Left lobe of liver (tissue), 2 donors: Measurements from ENCODE around the gene CASK. TPM values are rescaled to one million over a fixed set of nuclear protein-coding genes. Genes with fewer than 3 reads are reported as not detected.
"Not testable (repeated sequence)": the region's sequence is repeated elsewhere in the genome, so short reads cannot be mapped to it uniquely, and the experiment has no call there.

Experiments used
- ATAC-seq: fragments of 200-7000 bp; cut with Tn5 transposase; one replicate; pipeline ENCODE4 v1.9.1; 2020; ENCODE audit warnings: mild to moderate bottlenecking, moderate library complexity
- DNase-seq: peaks from one replicate; pipeline ENCODE4 v3.0.0-alpha.2; 2020; ENCODE audit warnings: low spot score
- total RNA-seq: library from RNA; stranded (reverse); gene quantifications from one replicate; pipeline ENCODE4 v1.2.1, GENCODE V29; 2021
- donor health status: DM: no; HTN: no; CAD: no; lungs with moderate emphysema.
- donor health status: DM: no; HTN: yes; CAD: no.

CASK gene
- total RNA-seq, 1 donor from 2014 or later = 13.8 TPM

DNA sequence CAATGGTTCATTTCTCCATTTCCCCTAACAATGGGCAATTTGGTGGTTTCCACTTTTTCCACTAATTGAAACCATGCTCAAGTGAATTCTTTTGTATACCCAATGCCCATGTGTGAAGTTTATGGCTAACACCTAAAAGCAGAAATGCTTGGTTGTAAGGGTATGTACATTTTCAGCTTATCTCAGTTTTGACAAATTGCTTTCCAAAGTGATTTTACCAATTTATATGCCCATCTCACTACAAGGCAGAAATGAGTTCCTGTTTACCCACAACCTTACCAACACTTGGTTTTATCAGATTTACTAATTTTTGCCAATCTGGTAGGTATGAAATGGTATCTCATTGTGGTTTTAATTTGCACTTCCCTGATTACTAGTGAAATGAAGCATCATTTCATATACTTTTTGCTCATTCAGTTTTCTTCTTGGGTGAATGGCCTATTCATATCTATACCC is 219.8 kb downstream of the CASK start:
- DNase-seq (no peak), ATAC-seq (no peak)

DNA sequence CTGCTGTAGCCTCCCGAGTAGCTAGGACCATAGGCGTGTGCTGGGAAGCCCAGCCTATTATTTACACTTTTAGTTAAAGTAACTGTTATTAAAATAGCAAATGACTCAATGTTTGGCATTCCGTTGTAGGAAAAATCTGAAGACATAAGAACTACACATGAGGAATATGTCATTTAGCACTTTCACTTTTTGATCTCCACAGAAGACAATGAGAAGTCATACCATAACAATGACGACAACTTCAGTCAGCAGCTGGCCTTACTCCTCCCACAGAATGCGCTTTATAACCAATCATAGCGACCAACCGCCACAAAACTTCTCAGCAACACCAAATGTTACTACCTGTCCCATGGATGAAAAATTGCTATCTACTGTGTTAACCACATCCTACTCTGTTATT is 227.9 kb downstream of the CASK start:
- ATAC-seq (no peak), DNase-seq (no peak)

DNA sequence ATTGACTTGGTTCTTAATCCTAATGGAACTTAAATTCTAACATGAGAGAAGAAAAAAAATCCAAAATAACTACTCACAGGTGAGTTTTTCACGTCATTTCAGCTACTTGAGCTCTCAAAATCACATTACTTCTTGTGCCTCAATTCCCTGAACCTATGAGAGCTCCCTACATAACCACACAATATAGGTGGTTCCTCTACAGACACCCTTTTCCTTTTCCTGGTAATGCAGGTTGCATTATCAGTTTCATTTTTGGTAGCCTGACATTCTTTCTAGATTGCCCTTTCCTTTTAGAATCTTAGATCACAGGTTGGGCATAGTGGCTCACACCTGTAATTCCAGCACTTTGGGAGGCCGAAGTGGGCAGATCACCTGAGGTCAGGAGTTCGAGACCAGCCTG is 230.3 kb downstream of the CASK start:
- no peak for ATAC-seq
- DNase-seq = no peak

DNA sequence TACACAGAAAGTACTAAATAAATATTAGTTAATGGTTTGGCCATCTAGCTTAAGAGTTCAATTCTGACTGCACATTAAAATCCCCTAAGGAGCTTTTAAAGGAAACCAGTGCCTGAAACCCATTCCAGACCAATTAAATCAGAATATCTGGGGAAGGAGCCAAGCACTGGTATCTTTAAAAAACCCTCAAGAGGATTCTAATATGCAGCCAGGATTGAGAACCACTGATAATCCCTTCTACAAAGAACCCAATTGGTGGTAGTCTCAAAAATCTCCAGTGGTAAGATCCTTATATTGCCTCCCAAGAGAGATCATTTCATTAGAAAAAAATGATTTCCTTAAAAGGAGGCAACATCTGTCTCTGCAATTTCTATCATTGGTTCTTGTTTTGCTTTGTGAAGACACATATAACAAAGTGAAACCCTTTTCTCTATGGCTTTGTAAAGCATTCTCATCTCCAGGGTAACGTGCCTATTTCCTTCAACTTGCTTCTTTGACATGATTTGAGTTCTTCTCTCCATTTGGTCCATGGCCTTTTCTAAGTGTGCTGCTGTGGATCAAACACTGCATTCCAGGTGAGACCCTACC is 231.1 kb downstream of the CASK start:
- no peak for ATAC-seq
- no peak for DNase-seq

DNA sequence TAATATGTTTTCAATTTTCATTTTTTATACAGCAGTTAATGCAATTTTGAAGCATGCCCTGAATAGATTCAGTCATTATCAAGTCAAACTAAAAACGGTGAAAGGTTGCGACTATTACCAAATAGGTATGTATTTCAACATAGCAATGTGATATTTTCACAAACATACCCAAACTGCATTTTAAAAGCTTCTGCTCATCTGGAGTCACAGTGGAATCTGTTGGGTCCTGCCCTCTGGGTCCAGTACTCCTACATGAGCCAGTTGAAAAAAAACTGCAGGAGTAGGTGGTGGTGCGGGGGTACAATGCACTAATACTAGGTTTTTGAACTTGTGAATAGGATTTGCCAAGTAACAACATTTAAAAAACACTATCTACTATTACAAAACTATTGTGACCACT is 233.6 kb downstream of the CASK start:
- ATAC-seq = peak; percentile 95
- peak; percentile 48 for DNase-seq

DNA sequence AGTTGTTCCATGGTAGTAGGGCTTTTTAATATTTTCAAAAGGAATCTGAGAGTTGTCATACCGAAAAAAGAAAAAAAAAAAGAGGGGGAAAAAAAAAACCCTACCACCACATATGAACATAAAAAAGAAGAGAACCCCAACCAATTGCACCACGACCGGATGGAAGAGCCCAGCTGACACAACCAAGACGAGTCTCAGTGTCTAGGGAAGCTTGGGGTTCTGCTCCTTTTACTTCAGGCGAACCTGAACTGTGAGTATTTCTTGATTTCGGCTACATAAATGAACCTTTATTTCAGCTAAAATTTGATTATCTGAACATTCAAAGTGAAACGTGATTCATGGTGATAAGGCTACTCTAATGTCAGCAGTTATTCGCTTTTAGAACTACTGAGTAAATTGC is 234.5 kb downstream of the CASK start, which contains the start of gene GPR34:
Gene GPR34 (plus strand): TSS at position 139 of the 400 bp plus-strand sequence. CDS start 6,661 bp downstream, outside the sequence.
- DNase-seq (no peak), ATAC-seq (no peak)

DNA sequence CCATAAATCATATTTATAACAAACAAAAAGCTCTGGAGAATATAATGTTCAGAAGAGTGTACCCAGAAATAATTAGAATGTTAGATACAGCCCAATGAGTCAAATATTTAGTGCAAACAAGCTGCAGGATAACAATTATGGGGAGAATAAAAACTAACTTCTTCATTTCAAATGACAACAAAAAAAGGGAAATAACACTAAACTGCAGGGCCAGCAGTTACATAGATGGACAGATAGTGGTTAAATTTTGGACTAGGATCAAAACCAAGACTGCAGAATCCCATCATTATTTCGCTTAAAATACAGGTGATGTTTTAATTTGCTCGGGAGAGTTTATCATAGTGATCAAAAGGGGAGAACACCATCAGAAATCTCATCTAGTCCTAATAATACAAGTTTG is 235.2 kb downstream of the CASK start:
- no peak for DNase-seq
- no peak for ATAC-seq

DNA sequence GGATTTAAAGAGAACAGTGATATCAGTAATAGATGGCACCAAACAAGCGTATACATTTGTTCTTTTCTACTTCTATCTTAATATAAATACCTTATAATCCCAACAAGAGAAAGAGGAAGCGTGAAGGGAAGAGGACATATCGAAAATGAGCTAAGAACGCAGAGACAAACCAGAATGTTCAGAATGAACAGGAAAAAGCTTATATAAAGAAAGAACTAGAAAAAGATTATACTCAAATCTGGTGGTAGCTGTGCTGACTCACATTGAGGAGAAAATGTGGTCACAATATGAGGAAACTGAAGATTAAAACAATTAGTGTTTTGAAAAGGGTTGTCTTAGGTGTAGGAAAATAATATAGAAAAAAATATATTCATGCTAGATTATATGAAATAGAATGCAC is 236.6 kb downstream of the CASK start:
- no peak for DNase-seq
- no peak for ATAC-seq

DNA sequence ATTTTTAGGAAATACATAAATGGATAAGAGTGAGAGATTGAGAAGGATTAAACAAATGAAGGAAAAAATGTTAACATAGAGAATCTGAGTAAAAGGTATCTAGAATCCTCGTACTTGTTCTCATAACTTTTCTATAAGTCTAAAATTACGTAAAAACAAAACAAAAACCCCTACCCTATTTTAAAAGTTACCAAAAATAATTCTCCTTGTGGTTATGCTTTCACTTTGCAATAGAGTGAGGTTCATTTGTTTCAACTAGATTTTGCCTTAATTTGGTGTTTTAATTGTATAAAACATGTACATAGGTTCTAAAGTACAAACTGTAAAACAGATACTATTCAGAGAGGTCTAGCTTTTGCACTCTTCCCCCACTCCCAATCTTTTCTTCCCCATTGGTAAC is 238.4 kb downstream of the CASK start:
- ATAC-seq = no peak
- no peak for DNase-seq

DNA sequence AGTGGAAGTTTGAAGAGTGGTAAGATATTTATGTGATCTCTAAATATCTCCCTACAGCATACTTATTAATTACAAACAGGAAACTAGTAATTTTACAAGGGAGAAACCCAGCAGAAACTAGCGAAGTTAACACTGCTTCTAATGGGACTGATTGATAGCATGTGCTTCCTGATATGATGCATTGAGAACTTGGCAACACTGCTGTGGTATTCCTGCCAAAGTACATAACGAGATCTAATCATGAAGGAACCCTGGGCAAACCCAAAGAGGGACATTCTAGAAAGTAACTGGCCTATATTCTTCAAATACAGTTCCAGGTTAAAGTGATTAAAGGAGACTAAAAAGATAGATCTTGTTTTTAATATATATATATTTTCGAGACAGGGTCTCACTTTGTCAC is 239.2 kb downstream of the CASK start:
- ATAC-seq (peak; percentile 92), DNase-seq (peak; percentile 51)

DNA sequence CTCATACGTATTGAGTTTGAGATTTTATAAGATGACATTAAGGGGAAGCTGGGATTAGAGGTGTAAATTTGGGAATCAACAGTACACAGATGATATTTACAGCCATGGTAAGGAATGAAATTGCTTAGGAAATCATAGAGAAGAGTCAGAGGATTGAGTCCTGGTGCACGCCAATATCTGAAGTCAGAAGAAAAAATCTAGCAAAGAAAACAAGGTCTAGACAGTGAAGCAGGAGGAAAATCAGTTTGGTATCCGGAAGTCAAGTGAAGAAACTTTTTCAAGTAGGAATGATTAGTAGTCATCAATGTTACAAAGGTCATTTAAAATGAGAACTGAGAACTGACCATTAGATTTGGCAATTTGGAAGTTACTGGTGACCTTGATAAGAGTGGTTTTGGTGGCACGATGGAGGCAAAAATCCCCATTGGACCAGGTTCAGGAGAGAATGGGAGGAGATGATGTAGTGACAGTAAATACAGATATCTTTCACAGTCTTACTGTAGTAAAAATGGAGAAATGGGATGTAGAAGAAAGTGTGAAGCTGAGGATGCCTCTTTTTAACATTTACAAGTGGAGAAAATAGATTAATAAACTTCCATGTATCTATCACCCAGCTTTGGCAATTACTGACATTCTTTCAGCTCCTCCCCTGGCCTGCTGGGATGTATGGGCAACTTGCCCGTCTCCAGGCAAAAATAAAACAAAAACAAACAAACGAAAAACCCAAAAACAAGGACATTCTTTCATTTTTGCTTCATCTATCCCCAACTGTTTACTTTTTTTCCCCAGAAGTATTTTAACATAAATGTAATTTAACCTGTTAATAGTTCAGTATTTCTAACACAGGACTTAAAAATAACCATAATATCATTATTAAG is 245.9 kb downstream of the CASK start:
- DNase-seq = no peak
- no peak for ATAC-seq

DNA sequence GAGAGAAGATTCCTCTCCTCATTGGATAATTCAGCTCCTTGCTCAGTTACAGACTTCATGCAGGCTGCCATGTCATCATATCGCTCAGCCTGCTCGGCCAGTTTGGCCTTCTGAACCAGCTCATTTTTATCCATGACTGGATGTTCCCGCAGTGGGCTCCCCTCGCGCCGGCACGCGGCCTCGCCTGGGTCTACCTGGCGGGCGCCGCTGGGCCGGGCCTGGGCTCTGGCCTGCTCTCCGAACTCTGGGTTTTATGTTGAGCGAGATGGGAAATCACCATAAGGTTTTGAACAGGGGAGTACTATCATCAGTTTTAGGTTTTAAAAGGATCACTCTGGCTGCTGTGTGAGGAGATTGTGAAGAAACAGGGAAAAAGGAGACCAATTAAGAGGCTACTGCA is 247.0 kb downstream of the CASK start:
- ATAC-seq, DNase-seq: not testable (repeated sequence)

DNA sequence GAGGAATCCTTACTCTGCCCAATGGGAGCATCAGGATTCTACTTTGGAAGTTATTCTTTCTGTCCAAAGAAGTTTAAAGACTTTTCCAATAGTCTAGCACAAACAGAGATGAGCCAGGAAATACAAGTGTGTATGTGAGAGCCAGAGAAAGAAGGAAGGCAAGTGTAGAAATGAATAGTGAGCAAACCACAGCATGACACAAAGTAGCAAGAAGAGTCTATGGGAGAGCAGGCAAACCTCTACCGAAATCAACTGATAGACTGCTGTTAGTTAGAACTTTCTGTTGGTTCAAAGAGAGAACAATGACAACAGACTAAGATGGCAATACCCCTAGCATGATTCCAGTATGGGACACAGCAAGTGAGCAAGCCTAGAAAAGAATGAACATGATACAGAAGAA is 250.7 kb downstream of the CASK start:
- no peak for DNase-seq
- ATAC-seq = no peak

DNA sequence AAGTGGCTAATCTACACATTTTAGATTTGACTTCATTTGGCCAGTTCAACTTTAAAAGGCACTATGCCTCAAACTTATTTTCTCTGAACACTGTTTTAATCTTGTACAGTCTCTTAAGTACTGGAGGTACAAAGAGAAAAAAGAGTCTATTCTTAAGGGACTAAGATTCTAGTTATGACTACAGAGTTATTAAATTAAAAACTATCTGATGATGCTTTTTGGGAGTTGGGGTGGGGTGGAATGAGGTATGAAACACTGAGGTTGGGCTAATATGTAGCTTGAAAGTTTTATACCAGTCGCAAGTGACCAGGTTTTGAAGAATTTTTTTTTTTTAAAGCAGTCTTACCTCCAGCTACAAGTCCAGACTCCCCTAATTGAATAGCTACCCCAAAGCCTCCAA is 252.3 kb downstream of the CASK start:
- ATAC-seq = no peak
- DNase-seq = no peak

DNA sequence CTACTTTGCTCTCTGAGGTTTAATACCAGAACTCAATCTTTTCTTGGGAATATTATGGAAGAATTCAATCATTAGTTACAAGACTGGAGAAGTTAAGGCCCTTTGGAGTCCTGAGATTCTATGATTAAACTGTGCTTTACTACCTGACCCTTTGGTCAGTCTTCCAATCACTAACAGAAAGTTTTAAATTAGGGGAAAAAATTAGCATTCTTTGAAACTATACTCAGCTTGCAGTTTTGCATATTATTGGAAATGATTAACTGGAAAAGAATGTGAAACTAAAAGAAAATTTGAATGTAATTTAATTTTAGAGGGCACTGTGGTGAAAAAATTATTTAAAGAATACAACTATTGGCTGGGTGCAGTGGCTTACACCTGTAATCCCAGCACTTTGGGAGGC is 253.2 kb downstream of the CASK start:
- no peak for ATAC-seq
- no peak for DNase-seq

DNA sequence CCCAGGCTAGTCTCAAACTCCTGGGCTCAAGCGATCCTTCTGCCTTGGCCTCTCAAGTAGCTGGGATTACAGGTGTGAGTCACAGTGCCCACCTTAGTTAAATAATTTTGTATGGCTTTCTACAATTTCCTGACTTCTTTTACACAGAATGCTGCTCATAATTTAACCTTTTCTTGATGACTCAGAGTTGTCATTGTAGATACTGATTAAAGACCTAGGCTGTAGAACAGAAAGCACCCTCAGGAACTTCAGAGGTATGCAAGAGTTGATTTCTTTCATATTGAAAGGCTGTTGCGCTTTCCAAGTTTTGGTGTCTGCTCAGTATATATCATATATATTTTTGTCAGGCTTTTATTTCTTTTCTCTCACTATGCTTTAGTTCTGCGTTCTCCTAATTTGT is 255.7 kb downstream of the CASK start:
- DNase-seq = no peak
- no peak for ATAC-seq

DNA sequence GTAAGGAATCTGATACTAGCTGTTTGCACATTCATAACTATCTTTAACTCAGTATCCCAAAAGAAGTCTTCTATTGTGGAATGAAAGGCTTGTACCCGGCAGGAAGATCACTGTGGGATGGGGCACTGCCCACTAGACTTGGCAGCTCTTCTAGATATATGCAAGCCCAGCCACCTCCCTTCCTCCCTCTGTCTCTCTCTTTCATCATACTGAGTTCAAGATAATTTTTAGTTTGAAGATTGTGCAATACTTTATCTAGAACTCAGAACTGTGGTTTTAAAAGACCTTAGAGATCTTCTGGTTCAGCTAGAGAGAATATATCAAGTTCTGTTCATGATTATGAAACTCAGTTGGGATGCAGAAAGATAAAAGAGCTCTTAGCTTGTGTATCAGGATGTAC is 257.1 kb downstream of the CASK start:
- DNase-seq (no peak), ATAC-seq (peak; percentile 29)

DNA sequence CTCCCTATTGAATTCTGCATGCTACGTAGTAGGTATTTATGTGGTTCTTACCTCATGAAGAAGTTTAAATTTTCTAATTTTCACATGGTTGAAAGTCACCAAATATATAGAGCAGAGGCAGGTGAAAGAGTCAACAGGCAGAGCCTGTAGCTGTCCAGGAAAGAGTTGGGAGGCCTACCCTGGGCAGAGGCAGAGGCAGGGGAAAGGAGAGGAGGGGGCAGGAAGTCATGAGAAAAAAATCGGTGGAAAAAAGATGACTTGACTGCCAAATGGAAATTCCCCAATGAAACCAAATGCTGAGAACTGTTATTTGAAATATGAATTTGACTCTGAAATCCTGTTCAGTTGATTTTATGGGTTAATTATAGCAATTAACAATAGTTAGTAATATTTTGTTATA is 257.7 kb downstream of the CASK start:
- ATAC-seq = no peak
- no peak for DNase-seq

DNA sequence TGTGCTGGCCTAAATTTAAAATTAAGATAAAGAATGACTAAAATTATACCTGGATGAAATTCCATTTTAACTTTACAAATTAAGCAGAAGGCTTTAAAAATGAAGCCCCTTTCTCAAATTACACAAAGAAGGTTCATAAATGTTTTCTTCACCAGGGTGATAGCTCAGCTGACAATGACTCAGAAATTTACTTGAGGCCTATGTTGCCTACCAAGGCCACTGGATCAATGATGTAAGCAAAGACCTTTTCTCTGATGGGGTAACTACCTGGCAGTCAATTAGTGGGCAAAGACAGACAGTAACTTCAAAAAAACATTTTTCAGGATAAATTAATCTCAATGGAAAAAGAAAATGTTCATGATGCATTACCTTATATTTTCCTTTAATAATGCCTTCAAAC is 258.4 kb downstream of the CASK start:
- ATAC-seq = no peak
- no peak for DNase-seq

DNA sequence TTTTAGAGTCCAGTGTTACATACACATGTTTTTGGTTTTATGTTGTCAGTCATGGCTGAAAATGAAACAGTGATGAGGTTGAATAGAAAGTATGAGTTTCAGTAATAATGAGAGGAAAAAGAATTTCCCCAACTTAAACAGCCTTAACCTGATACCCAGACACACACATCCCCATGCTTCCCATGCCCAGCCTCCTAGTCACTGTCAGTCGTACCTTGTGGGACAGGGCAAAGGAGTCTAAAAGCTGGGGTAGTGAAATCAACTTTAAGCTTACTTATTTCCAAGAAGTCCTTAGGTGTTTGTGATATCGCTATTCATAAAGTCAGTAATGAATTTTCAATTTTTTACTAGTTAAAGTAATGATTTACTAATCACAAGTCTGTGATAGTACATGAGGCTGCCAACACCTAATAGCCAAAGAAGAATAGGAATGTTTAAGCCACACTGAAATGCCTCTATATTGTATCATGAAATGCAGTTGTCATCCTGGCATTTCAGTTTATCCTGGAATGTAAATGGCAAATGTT is 258.9 kb downstream of the CASK start:
- no peak for DNase-seq
- no peak for ATAC-seq

DNA sequence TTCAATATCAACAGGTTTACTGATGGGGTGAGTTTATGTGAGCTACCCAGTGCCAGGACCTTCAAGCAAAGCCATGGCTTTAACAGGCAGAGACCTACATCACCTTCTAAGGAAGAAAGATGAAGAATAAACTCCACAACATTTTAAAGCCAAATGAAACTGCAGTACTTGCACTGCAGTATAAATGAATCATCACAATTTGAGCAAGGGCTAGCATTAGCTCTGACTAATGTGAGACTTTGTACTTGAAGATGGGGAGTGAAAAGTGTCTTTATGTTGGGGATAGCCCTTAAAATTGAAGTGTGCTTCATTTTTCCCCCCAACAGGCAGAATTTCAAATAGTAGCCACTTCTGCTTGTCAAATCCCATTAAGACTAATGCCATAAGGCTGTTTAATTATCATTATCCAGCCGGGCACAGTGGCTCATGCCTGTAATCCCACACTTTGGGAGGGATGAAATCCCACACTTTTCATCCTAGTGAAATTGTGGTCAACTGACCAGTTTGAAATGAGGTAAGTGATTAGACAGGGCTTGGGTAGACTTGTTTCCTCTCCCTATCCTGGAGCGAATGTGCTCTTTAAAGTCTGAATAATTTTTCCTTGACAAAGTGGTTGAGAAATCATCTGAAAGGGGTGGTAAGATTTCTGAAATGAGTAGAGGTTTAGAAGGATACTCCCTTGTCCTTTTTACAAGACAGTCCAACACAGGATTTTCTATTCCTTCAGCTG is 261.8 kb downstream of the CASK start:
- DNase-seq (no peak), ATAC-seq (no peak)

DNA sequence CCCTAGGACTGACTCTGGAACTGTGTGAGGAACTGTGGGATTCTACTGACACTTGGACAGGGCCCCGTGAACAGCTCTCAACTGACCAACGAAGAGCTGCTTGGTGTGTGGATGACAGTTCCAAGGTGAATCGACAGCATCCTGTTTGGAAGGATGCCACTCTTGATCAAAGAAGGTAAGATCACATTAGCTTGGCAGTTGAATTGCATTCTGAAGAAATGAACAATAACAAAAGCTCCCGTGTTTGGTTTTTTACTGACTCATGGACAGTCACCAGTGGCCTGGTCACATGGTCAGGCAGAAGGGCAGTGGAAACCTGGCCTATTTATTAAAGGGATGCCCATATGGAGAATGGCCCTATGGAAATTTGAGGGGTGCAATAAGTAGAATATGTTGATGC is 267.7 kb downstream of the CASK start:
- DNase-seq (no peak), ATAC-seq (no peak)
